SJCRH30 (cell line): Measurements from ENCODE around the gene MARVELD1. TPM values are rescaled to one million over a fixed set of nuclear protein-coding genes. Genes with fewer than 3 reads are reported as not detected.

Source experiments
- DNase-seq, 2 experiments: peaks; one replicate each; pipeline ENCODE4 v3.0.0-alpha.2; 2015 to 2020
- H3K27ac ChIP-seq: fragments of 250-450 bp; sonication (Bioruptor Pico); 2 replicates; pipeline ENCODE4 v1.5.1; 2020; ENCODE audit warnings: mild to moderate bottlenecking, moderate library complexity
- H3K27me3 ChIP-seq: fragments of 250-450 bp; sonication (Bioruptor Pico); 2 replicates; pipeline ENCODE4 v1.5.1; 2020; ENCODE audit warnings: mild to moderate bottlenecking, moderate library complexity
- H3K36me3 ChIP-seq: fragments of 250-450 bp; sonication (Bioruptor Pico); 2 replicates; pipeline ENCODE4 v1.5.1; 2020; ENCODE audit warnings: mild to moderate bottlenecking, moderate library complexity
- H3K4me1 ChIP-seq: fragments of 250-450 bp; sonication (Bioruptor Pico); 2 replicates; pipeline ENCODE4 v1.5.1; 2020; ENCODE audit warnings: mild to moderate bottlenecking, moderate library complexity
- H3K4me3 ChIP-seq: fragments of 250-450 bp; sonication (Bioruptor Pico); 2 replicates; pipeline ENCODE4 v1.5.1; 2020; ENCODE audit warnings: mild to moderate bottlenecking, moderate library complexity
- H3K9me3 ChIP-seq: fragments of 250-450 bp; sonication (Bioruptor Pico); replicated peaks from 2 replicates; pipeline ENCODE4 v1.5.1; 2020; ENCODE audit warnings: mild to moderate bottlenecking, moderate library complexity
- total RNA-seq: library from RNA; depleted of rRNA; stranded (reverse); fragments of >200 nt; shearing (Covaris generic); gene quantifications from 2 replicates; pipeline ENCODE4 v1.2.3, GENCODE V29; 2014

MARVELD1 gene
- total RNA-seq, 1 experiment from 2014 or later, result 29.8 TPM

DNA sequence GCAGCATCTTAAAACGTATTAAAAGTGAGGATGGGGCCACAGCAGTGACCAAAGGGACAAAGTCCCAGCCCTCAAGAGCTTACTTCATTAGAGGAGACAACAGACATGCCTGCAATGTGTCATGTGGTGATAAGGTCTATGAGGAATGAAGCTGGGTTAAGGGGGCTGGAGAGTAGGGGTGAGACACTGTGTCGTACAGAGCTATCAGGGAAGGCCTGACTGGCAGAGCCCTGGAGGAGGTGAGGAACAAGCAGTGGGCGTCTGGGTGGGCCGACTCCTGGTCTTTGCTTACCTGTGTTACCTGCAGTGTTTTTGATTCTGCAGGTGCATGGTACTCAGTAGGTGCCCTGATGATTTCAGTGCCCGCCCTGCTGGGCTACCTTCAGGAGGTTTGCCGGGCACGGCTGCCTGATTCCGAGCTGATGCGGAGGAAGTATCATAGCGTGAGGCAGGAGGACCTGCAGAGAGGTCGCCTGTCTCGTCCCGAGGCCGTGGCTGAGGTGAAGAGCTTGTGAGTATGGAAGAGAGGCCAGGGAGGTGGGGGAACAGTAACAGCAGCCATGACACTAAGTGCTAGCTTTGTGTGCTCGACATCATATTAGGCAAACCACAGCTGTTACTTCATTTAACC, 31.0 kb downstream of the MARVELD1 start:
- no peak for DNase-seq
- H3K4me1 ChIP-seq, result no peaks in the 10 kb centered on the region
- H3K36me3 ChIP-seq, result peaks cover 42% of the 10 kb centered on the region
- H3K4me3 ChIP-seq, result no peak overlapping the region
- no peak overlapping the region for H3K27ac ChIP-seq
- H3K9me3 ChIP-seq, result no peaks in the 10 kb centered on the region
- H3K27me3 ChIP-seq, result no peaks in the 10 kb centered on the region

DNA sequence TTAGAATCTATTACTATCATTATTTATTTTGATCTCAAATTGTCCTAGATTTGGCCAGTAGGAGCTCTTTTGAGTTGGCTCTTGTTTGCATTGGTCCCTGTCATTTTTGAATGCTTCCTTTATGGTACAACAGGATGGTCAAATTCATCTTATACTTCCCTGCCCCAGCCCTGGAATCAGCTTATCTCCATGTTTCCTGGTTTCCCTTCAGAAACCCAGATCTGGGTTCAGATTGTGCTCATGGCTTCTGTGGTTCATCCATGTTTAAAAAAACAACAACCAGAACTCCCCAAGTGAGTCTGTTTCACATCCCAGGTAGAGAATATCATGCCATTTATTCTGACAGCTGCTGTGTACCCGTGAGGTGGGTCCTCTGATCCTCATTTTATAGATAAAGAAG, 34.0 kb downstream of the MARVELD1 start:
- H3K27ac ChIP-seq, result no peak overlapping the region
- no peaks in the 10 kb centered on the region for H3K9me3 ChIP-seq
- no peaks in the 10 kb centered on the region for H3K4me1 ChIP-seq
- H3K27me3 ChIP-seq, result no peaks in the 10 kb centered on the region
- DNase-seq, result no peak
- no peak overlapping the region for H3K4me3 ChIP-seq
- peaks cover 60% of the 10 kb centered on the region for H3K36me3 ChIP-seq

DNA sequence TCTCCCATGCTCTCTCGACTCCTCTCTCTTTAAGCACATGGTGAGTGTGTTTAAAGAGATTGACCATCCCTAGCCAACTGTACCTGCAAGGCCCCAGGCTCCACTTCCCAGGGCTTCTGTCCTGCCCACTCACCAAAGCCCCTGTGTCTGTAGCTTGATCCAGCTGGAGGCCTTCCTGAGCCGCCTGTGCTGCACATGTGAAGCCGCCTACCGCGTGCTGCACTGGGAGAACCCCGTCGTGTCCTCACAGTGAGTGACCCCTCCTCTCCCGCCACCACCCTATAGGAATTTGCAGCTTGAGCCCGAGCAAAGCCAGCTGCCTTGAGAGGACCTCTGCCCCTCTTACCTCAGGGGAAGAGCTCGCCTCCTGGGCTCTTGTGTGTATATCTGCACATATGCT, 34.6 kb downstream of the MARVELD1 start:
- no peak for DNase-seq
- Histone ChIP-seq H3K4me1 (no peaks in the 10 kb centered on the region), H3K36me3 (peaks cover 63% of the 10 kb centered on the region)

DNA sequence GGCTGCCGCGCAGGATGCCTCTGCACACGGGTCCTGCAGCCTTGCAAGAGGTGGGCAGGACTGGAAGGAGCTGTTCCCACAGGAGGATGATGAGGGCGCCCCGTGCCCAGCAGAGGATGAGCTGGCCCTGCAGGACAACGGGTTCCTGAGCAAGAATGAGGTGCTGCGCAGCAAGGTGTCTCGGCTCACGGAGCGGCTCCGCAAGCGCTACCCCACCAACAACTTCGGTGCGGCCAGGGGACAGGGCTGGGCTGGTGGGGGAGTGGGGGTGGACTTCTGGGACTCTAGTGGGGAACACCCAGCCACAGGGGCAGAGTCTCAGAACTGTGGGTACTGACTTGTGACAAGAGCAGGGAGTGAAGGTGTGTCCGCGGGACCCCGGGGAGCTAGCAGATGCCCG, 39.4 kb downstream of the MARVELD1 start:
- no peak for DNase-seq
- Histone ChIP-seq H3K36me3 (peaks cover 68% of the 10 kb centered on the region), H3K4me3 (no peak overlapping the region), H3K27ac (no peak overlapping the region), H3K9me3 (no peaks in the 10 kb centered on the region), H3K27me3 (no peaks in the 10 kb centered on the region), H3K4me1 (no peaks in the 10 kb centered on the region)

More for the DNA sequence above, 34.6 kb downstream of the MARVELD1 start:
- H3K4me3 ChIP-seq, result no peak overlapping the region
- no peaks in the 10 kb centered on the region for H3K27me3 ChIP-seq
- no peaks in the 10 kb centered on the region for H3K9me3 ChIP-seq
- no peak overlapping the region for H3K27ac ChIP-seq

DNA sequence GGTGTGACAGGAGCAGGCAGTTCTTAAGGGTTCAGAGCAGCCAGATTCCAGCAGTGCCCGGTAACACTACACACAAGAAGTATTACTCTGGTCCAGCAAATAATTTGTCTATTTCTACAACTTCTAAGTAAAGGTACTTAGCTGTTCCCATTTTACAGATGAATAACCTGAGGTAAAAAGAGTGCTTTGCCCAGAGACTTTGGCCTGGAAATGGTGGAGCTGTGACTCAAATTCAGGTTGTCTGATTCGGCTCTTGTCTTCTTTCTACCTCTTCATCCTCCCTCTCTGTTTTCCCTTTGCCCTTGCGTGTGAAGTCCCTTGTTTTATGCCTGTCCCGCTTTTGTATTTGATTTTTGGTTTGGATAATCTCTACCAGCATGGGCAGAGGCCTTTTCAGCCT, 41.2 kb downstream of the MARVELD1 start:
- DNase-seq, result no peak
- Histone ChIP-seq H3K36me3 (peaks cover 54% of the 10 kb centered on the region), H3K27ac (no peak overlapping the region), H3K27me3 (no peaks in the 10 kb centered on the region), H3K4me1 (peaks cover 2% of the 10 kb centered on the region), H3K4me3 (no peak overlapping the region), H3K9me3 (no peaks in the 10 kb centered on the region)

DNA sequence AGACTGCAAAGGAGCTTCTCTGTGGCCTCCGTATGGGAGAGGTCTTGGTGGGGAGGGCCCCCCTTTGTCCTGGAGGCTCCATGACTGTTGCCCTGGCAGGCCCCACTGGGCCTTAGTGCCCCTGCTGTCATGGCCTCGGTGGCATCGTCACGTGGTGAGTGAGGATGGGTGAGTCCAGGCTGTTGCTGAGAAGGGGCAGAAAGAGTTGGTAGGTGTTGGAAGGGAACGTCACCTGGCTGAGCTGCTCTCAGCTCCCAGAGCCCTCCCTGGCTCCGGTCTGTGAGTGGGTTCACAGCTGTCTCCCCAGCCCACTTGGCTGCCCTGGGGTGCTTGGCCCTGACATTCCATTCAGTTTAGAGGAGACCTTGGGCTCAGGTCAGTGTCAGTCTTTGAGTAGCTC, 42.2 kb downstream of the MARVELD1 start:
- no peaks in the 10 kb centered on the region for H3K9me3 ChIP-seq
- peaks cover 6% of the 10 kb centered on the region for H3K4me1 ChIP-seq
- no peaks in the 10 kb centered on the region for H3K27me3 ChIP-seq
- DNase-seq, result no peak
- H3K4me3 ChIP-seq, result no peak overlapping the region
- peaks cover 50% of the 10 kb centered on the region for H3K36me3 ChIP-seq
- H3K27ac ChIP-seq, result no peak overlapping the region

DNA sequence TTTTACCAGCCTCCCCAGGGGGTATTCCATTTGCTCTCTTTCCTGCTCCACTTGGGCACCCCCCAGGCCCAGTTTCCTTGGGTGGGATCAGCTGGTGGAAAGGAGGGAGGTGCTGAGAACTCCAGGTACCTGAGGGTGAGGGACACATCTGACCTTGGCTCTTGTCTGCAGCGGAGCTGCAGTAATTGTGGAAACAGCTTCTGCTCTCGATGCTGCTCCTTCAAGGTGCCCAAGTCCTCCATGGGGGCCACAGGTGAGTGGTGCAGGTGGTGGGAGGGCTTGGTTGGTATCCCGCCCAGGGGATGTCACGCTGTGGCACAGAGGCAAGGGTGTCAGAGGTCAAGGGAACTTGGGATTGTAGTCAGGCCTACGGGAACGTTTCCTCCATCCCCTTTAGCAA, 43.9 kb downstream of the MARVELD1 start:
- Histone ChIP-seq H3K9me3 (no peaks in the 10 kb centered on the region), H3K36me3 (peaks cover 42% of the 10 kb centered on the region), H3K4me1 (peaks cover 20% of the 10 kb centered on the region), H3K27ac (no peak overlapping the region), H3K4me3 (no peak overlapping the region), H3K27me3 (no peaks in the 10 kb centered on the region)
- no peak for DNase-seq

DNA sequence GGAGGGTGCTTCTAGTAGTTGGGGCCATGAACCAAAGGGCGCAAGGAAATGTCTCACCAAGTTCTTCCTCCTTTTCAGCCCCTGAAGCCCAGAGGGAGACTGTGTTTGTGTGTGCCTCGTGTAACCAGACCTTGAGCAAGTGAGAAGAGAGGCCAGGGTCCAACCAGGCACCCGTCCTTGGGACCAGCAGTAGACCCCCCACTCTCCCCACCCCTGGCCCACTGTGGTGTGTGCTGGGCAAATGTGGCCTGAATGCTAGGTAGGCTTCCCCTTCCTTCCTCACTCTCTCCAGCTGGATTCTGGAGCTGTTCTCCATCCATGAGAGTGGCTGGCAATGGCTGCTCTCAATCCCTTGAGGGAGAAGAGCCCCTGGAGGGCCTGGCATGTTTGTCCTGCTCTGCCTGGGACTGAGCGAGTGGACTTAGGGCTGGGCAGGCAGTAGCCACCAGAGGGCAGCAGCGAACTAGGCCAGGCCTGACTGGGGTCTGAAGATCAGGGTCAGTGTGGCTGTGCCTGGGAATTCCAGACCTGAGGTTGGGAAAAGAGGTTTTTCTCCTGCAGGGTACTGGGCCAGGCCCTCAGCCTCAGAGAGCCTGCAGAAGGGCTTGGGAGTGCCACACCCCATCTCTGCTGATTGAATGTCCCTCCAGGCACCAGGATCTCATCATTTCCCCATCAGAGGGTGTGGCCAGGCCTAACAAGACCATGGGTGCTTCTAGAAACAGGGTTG, 45.8 kb downstream of the MARVELD1 start:
- H3K9me3 ChIP-seq, result no peaks in the 10 kb centered on the region

DNA sequence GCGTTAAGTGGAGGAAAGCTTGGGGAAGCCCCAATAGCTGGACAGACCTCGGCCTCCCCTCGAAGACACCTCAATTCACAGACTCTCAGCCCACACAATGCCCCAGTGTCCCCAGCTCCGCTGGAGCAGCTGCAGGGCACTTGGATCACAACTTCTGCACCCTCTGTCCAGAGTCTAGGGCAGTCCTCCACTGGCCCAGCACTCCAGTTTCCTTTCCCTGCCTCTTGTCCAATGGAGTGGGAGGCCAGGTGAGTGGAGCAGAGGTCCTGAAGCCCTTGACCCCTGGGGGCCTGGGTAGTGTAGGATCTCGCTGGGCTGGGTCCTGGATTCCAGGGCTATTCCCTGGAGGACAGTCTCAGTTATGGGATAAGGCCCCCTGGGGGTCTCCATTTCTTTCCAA, 46.4 kb downstream of the MARVELD1 start:
- Histone ChIP-seq H3K27ac (no peak overlapping the region), H3K9me3 (no peaks in the 10 kb centered on the region), H3K36me3 (peaks cover 23% of the 10 kb centered on the region), H3K27me3 (no peaks in the 10 kb centered on the region), H3K4me3 (no peak overlapping the region), H3K4me1 (peaks cover 45% of the 10 kb centered on the region)
- DNase-seq, result no peak

More for the DNA sequence above, 45.8 kb downstream of the MARVELD1 start:
- Histone ChIP-seq H3K4me1 (peaks cover 39% of the 10 kb centered on the region), H3K27ac (no peak overlapping the region), H3K4me3 (no peak overlapping the region), H3K27me3 (no peaks in the 10 kb centered on the region), H3K36me3 (peaks cover 30% of the 10 kb centered on the region)
- peak; percentile 82 to 93 for DNase-seq

DNA sequence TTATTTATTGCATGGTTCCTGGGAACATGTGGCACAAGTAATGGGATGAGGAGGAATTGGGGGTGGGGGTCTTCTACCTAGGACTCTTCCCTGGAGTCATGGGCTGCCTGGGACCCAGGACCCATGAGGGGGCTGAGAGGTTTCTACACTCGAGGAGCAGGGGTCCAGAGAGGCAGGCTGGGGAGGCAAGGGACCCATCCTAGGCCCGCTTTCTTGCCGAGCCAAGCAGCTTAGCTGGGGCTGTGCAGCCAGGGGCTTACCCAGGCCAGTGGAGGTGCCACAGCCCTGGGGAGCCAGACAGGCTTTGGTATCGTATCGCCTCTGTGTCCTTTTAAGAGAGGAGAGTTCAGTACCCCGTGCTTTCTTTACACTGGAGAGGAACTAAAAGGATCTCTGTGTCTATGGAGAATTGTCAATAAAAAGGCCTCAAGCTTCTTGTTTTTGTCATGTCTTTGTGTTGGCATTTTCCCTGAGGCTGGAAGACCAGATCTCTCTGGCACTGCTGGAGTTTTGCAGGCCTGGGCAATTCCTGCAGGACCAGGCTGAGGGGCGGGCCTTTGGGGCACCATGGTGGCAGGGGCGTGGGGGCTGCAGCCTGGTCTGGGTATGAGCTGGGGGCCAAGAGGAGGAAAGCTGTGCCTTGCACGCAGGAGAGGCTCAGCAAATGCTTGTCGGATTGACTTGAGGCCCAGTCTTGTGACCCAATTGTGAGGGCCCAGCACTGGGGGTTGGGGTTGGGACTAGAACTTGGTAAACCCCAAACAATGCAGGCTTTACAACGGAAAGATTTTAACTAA, 47.1 kb downstream of the MARVELD1 start:
- peaks cover 50% of the 10 kb centered on the region for H3K4me1 ChIP-seq
- H3K4me3 ChIP-seq, result no peak overlapping the region
- no peaks in the 10 kb centered on the region for H3K27me3 ChIP-seq
- H3K27ac ChIP-seq, result no peak overlapping the region
- no peaks in the 10 kb centered on the region for H3K9me3 ChIP-seq
- no peak for DNase-seq
- H3K36me3 ChIP-seq, result peaks cover 17% of the 10 kb centered on the region

DNA sequence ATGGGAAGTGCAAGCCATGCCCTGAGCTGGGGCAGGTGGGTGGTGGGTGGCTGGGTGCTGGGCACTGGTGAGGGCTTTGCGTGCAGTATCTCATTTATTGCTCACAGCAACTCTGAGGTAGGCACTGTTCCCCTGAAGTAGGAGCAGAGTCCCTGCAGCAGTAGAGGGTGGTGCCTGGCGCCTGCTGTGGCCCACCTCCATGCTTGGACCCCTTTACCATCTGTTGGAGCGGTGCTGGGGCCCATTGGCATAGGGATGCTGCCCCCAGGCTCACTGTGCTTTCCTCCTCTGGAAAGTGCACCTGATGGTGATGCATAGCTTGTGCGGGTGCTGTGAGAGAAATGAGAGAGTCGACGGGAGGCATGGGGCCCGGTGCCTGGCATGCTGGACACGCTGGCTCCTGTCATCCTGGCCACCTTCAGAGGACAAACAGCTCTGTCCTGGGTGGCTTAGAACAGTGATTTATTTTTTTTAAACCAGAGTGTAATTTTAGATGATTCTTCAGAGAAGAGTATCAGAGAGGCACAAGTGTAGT, 47.9 kb downstream of the MARVELD1 start:
- Histone ChIP-seq H3K27me3 (no peaks in the 10 kb centered on the region), H3K4me1 (peaks cover 57% of the 10 kb centered on the region), H3K27ac (no peak overlapping the region), H3K9me3 (no peaks in the 10 kb centered on the region), H3K4me3 (no peak overlapping the region), H3K36me3 (peaks cover 17% of the 10 kb centered on the region)
- DNase-seq, result no peak

DNA sequence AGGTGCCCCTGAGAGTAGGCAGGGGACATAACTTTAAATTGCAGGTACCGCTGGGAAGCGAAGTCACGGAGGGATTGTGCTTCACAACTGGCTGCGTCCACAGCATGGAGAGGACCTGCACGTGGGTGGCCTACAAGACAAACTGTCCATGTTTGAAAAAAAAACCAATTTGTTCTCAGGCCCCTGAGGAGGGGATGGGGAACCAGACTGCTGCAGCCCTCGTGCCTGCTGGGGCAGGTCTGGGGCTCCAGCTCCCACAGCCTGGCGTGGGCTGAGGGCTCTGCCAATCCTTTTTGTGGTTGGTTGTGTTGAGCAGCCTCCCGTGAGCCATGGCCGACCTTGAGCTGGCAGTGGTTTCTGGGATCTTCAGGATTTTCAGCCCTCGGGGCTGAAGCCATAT, 48.5 kb downstream of the MARVELD1 start:
- H3K27me3 ChIP-seq, result no peaks in the 10 kb centered on the region
- peak overlapping the region; percentile 100 for H3K27ac ChIP-seq
- no peak for DNase-seq
- H3K4me1 ChIP-seq, result peaks cover 64% of the 10 kb centered on the region
- H3K9me3 ChIP-seq, result no peaks in the 10 kb centered on the region
- peaks cover 15% of the 10 kb centered on the region for H3K36me3 ChIP-seq
- no peak overlapping the region for H3K4me3 ChIP-seq

DNA sequence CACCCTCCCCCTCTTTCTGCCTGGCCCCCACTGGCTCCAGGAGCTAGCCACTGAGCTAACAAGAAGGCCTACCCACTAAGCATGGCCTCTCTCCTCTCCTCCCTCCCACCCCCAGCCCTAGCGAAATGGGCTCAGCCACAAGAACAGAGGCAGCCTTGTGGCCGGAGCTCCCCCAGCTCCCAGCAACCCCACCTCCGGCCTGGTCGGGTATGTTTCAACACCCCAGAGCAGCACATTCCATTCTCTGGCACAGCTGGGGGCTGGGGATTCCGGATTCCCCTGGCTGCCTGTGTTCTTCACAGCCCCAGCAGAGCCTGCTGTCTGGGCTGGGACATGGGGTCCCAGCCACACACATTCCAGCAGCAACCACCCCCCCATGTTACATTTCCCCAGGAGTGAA, 49.3 kb downstream of the MARVELD1 start:
- H3K9me3 ChIP-seq, result no peaks in the 10 kb centered on the region
- peak overlapping the region; percentile 100 for H3K27ac ChIP-seq
- DNase-seq, result peak; percentile 90
- peaks cover 68% of the 10 kb centered on the region for H3K4me1 ChIP-seq
- H3K4me3 ChIP-seq, result no peak overlapping the region
- H3K36me3 ChIP-seq, result peaks cover 8% of the 10 kb centered on the region
- H3K27me3 ChIP-seq, result no peaks in the 10 kb centered on the region

DNA sequence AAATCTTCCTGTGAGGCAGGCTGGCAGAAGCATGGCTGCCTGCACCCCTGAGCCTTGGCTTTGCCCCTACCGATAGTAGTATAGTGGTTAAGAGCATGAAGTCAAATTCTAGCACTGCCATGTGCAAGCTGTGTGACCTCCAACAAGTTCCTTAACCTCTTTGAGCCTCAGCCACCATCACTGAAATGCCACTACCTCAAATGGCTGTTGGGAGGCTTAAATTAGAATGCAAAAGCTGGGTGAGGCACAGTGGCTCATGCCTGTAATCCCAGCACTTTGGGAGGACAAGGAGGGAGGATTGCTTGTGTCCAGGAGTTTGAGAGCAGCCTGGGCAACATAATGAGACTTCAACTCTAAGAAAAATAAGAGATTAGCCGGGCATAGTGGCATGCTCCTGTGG, 49.9 kb downstream of the MARVELD1 start:
- Histone ChIP-seq H3K27me3 (no peaks in the 10 kb centered on the region), H3K9me3 (no peaks in the 10 kb centered on the region), H3K4me3 (no peak overlapping the region), H3K4me1 (peaks cover 70% of the 10 kb centered on the region), H3K36me3 (peaks cover 8% of the 10 kb centered on the region), H3K27ac (peak overlapping the region; percentile 100)
- no peak for DNase-seq

DNA sequence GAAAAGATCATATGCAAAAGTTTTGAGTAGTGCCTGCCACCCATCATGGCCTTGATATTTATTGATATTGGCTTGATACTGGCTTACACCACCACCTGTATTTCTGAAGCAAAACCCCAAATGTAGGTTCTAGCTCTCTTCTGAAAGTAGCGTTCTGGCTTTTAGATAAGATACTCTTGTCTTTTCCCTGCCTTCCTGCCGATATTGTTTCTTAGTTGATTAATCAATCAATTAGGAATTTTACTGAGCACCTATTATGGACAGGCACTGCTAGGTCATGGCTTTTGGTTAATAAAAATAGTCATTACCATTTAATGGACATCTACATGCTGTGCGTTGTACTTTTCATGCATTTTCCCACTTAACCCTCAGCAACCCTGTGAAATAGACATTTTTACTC, 50.4 kb downstream of the MARVELD1 start:
- H3K27ac ChIP-seq, result peak overlapping the region; percentile 100
- peaks cover 8% of the 10 kb centered on the region for H3K36me3 ChIP-seq
- peaks cover 74% of the 10 kb centered on the region for H3K4me1 ChIP-seq

More for the DNA sequence above, 50.4 kb downstream of the MARVELD1 start:
- Histone ChIP-seq H3K9me3 (no peaks in the 10 kb centered on the region), H3K27me3 (no peaks in the 10 kb centered on the region), H3K4me3 (no peak overlapping the region; the same call in 1 of the 2 replicates)
- no peak for DNase-seq
